HepG2 (cell line): ENCODE data around the gene OSBPL5. TPM values are rescaled to one million over a fixed set of nuclear protein-coding genes. Genes with fewer than 3 reads are reported as not detected.

Experiments used
- EED ChIP-seq: sonication (generic); formaldehyde crosslinking; IDR thresholded peaks from 2 replicates; pipeline ENCODE4 v1.5.0; 2020; ENCODE audit warnings: mild to moderate bottlenecking, missing genetic modification reagents
- HNRNPL ChIP-seq: fragments of 200-400 bp; formaldehyde crosslinking; IDR thresholded peaks from 2 replicates; pipeline ENCODE4 v1.6.1; 2017; ENCODE audit warnings: mild to moderate bottlenecking, low read depth, low read length
- NFE2L1 ChIP-seq: sonication (generic); formaldehyde crosslinking; IDR thresholded peaks from 2 replicates; pipeline ENCODE4 v1.4.0; 2020; ENCODE audit warnings: missing genetic modification reagents, mild to moderate bottlenecking, borderline replicate concordance
- REPIN1 ChIP-seq: sonication (generic); formaldehyde crosslinking; IDR thresholded peaks from 2 replicates; pipeline ENCODE4 v1.8.0; 2022; ENCODE audit warnings: missing genetic modification reagents, low read depth, mild to moderate bottlenecking, borderline replicate concordance
- ZBTB7B ChIP-seq: sonication (generic); formaldehyde crosslinking; IDR thresholded peaks from 2 replicates; pipeline ENCODE4 v1.4.0; 2020; ENCODE audit warnings: missing genetic modification reagents
- ZSCAN21 ChIP-seq: sonication (generic); formaldehyde crosslinking; IDR thresholded peaks from 2 replicates; pipeline ENCODE4 v1.8.0; 2022; ENCODE audit warnings: mild to moderate bottlenecking, missing genetic modification reagents, moderate library complexity, borderline replicate concordance
- polyA plus RNA-seq, 8 experiments: library from polyadenylated mRNA; depleted of rRNA in 3 of 8; stranded (reverse) in 7 of 8; unstranded in 1 of 8; fragments of >200 nt; fragmentation: Illumina TruSeq in 4 of 8; extraction: Trizol in 4 of 8; gene quantifications; 2 replicates each; pipeline versions ENCODE4 v1.2.1 to v1.2.3, GENCODE V29; 2011 to 2016; ENCODE audit warnings: low read depth in 4 of 8, missing spikeins in 1 of 8, mixed read lengths in 1 of 8; ENCODE audit not compliant: insufficient read depth in 1 of 8
- total RNA-seq, 5 experiments: library from RNA; depleted of rRNA; stranded (reverse); fragments of >200 nt; fragmentation: Illumina TruSeq; extraction: Trizol; gene quantifications; 2 replicates each; pipeline ENCODE4 v1.2.3, GENCODE V29; 2016; ENCODE audit warnings: low read depth in 1 of 5
- TF ChIP-seq, protein P1 (sequence below): sonication (generic); formaldehyde crosslinking; IDR thresholded peaks from 2 replicates; pipeline ENCODE4 v1.4.0; 2020; ENCODE audit warnings: missing genetic modification reagents
- TF ChIP-seq, protein P2 (sequence below): IDR thresholded peaks from 2 replicates; pipeline ENCODE4 v1.6.1; 2012; ENCODE audit warnings: inconsistent platforms

Gene OSBPL5
- total and polyA plus RNA-seq, 2 of the 13 experiments (the other 11 are each of a cell fraction or from before 2014, with no cell fraction given) = not detected

DNA sequence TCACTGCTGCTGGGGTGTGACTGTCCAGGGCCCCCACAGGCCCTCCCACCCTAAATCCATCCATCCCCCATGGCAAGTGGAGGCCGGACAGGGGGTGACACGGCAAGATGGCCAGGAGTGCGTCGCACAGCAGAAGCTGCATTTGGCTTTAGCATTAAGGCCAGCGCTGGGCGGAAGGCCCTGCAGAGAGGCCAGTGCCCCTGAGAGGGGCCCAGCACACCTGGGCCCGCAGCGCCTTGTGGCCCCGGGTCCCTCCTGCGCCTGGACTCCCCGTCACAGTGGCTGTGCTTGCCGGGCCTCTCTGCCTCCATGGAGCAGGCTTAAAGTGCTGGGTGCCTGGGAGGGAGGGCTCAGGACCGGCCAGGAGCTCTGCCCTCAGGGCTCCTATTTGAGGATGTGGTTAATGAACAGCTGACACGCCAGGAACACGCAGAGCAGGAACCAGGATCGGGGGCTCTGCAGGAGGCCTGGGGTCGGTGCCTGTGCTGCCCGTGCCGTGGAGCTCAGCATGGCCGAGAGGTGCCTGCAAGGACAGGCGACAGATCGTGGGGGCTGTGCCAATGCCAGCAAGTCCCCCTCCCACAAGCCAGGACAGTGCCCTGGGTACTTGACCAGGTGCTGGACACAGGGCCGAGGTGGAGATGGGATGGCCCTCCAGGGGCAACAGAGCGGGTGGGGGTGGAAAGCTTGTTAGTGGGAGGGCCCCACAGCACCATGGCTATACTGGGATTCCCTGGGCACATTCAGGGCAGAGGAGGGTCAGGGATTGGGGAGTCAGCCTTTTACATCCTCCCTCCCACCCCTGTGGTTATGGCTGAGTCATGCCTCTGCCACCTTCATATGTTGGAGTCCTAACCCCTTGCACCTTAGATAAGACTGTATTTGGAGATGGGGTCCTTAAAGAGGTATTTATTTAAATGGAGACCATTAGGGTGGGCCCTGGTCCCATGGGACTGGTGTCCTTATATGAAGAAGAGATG, 77.0 kb downstream of the OSBPL5 start (continued):
- TF ChIP-seq, protein P1, sequence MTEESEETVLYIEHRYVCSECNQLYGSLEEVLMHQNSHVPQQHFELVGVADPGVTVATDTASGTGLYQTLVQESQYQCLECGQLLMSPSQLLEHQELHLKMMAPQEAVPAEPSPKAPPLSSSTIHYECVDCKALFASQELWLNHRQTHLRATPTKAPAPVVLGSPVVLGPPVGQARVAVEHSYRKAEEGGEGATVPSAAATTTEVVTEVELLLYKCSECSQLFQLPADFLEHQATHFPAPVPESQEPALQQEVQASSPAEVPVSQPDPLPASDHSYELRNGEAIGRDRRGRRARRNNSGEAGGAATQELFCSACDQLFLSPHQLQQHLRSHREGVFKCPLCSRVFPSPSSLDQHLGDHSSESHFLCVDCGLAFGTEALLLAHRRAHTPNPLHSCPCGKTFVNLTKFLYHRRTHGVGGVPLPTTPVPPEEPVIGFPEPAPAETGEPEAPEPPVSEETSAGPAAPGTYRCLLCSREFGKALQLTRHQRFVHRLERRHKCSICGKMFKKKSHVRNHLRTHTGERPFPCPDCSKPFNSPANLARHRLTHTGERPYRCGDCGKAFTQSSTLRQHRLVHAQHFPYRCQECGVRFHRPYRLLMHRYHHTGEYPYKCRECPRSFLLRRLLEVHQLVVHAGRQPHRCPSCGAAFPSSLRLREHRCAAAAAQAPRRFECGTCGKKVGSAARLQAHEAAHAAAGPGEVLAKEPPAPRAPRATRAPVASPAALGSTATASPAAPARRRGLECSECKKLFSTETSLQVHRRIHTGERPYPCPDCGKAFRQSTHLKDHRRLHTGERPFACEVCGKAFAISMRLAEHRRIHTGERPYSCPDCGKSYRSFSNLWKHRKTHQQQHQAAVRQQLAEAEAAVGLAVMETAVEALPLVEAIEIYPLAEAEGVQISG (CRISPR knock-in tag) = peak; percentile 21; the same call in 1 of the 2 replicates
- TF ChIP-seq ZSCAN21 (CRISPR knock-in tag) = 0 out of 2 replicates have a peak, but pooled peaks have one; percentile 47
- TF ChIP-seq, protein P2, sequence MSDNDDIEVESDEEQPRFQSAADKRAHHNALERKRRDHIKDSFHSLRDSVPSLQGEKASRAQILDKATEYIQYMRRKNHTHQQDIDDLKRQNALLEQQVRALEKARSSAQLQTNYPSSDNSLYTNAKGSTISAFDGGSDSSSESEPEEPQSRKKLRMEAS = 0 out of 2 replicates have a peak, but pooled peaks have one; percentile 15
- TF ChIP-seq HNRNPL = 0 out of 2 replicates have a peak, but pooled peaks have one; percentile 16
- 0 out of 2 replicates have a peak, but pooled peaks have one; percentile 36 for TF ChIP-seq EED (CRISPR knock-in tag)
- no peak for TF ChIP-seq REPIN1
- TF ChIP-seq NFE2L1 (CRISPR knock-in tag) = 0 out of 2 replicates have a peak, but pooled peaks have one; percentile 55
- TF ChIP-seq ZBTB7B = no peak
